Astrocyte of the spinal cord (primary cell): Measurements from ENCODE around the gene CC2D1A.
"Not testable (repeated sequence)": the region's sequence is repeated elsewhere in the genome, so short reads cannot be mapped to it uniquely, and the experiment has no call there.

Source experiments
- DNase-seq: peaks from one replicate; pipeline ENCODE4 v3.0.0; 2011; ENCODE audit warnings: low read depth, low spot score
- H3K4me3 ChIP-seq: 2 replicates; pipeline ENCODE4 v1.5.1; 2011; ENCODE audit warnings: low read depth, mild to moderate bottlenecking, low read length, moderate library complexity
- in situ Hi-C: cut with HindIII; loops from 2 replicates; pipeline ENCODE4 v1.10.0; 2017; ENCODE audit warnings: low sequenced_read_pairs
- TF ChIP-seq, protein P1 (sequence below): IDR thresholded peaks from 2 replicates; pipeline ENCODE4 v1.5.1; 2012; ENCODE audit warnings: low read depth, mild to moderate bottlenecking, low read length, inconsistent platforms

CC2D1A gene

DNA sequence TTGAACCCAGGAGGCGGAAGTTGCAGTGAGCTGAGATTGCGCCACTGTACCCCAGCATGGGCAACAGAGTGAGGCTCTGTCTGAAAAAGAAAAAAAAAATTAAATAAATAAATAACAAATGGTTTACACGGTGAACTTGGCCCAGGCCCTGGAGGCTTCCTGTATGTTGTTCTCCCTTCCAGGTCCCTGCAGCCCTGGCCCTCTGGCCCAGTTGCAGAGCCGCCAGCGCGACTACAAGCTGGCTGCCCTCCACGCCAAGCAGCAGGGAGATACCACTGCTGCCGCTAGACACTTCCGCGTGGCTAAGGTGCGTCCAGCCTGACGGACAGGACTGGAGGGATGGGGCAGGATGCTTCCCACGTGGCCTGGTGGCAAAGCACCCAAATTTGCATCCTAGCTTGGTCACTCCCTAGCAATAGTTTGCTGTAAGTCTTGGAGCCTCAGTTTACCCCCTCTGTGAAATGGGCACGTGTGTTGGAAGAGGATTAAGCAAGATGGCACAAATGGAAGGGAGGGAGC is 11.9 kb downstream of the CC2D1A start:
- no peak overlapping the region for H3K4me3 ChIP-seq
- TF ChIP-seq, protein P1, sequence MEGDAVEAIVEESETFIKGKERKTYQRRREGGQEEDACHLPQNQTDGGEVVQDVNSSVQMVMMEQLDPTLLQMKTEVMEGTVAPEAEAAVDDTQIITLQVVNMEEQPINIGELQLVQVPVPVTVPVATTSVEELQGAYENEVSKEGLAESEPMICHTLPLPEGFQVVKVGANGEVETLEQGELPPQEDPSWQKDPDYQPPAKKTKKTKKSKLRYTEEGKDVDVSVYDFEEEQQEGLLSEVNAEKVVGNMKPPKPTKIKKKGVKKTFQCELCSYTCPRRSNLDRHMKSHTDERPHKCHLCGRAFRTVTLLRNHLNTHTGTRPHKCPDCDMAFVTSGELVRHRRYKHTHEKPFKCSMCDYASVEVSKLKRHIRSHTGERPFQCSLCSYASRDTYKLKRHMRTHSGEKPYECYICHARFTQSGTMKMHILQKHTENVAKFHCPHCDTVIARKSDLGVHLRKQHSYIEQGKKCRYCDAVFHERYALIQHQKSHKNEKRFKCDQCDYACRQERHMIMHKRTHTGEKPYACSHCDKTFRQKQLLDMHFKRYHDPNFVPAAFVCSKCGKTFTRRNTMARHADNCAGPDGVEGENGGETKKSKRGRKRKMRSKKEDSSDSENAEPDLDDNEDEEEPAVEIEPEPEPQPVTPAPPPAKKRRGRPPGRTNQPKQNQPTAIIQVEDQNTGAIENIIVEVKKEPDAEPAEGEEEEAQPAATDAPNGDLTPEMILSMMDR: no peak

DNA sequence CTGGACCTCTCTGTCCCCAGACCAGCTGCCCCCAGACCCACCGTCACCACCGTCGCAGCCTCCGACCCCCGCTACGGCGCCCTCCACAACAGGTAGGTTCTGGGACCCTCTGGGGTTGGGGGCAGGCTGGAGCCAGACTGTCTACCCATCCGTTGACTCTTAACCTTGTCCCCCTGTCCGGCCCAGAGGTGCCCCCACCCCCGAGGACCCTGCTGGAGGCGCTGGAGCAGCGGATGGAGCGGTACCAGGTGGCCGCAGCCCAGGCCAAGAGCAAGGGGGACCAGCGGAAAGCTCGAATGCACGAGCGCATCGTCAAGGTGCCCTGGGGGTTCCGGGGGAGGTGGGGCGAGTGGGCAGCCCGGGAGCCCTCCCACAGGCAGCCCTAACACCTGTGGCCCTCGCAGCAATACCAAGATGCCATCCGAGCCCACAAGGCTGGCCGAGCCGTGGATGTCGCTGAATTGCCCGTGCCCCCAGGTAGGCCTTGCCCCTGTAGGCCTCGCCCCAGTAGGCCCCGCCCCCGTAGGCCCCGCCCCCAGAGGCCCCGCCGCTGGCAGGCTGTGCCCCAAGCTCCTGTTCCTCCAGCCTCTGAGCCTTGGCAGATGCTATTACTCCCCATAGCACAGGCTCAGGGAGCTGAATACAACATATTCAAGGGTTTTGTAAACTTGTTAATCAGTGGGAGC is 12.9 kb downstream of the CC2D1A start:
- H3K4me3 ChIP-seq: no peak overlapping the region
- in situ Hi-C loops: no loop called here
- TF ChIP-seq, protein P1: no peak
- no peak for DNase-seq

More for the DNA sequence above, 11.9 kb downstream of the CC2D1A start:
- DNase-seq: no peak
- in situ Hi-C loops: no loop called here

DNA sequence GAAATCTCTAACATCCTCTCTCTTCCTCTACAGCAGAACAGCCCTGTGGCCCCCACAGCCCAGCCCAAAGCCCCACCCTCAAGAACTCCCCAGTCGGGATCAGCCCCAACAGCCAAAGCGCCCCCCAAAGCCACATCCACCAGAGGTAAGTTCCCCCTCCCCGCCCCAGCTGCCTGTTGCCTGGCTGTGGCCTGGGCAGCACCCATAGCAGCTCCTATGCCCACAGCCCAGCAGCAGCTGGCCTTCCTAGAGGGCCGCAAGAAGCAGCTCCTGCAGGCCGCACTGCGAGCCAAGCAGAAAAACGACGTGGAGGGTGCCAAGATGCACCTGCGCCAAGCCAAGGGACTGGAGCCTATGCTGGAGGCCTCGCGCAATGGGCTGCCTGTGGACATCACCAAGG is 14.5 kb downstream of the CC2D1A start:
- TF ChIP-seq, protein P1: no peak
- no peak for DNase-seq
- H3K4me3 ChIP-seq: no peak overlapping the region
- in situ Hi-C loops: no loop called here

DNA sequence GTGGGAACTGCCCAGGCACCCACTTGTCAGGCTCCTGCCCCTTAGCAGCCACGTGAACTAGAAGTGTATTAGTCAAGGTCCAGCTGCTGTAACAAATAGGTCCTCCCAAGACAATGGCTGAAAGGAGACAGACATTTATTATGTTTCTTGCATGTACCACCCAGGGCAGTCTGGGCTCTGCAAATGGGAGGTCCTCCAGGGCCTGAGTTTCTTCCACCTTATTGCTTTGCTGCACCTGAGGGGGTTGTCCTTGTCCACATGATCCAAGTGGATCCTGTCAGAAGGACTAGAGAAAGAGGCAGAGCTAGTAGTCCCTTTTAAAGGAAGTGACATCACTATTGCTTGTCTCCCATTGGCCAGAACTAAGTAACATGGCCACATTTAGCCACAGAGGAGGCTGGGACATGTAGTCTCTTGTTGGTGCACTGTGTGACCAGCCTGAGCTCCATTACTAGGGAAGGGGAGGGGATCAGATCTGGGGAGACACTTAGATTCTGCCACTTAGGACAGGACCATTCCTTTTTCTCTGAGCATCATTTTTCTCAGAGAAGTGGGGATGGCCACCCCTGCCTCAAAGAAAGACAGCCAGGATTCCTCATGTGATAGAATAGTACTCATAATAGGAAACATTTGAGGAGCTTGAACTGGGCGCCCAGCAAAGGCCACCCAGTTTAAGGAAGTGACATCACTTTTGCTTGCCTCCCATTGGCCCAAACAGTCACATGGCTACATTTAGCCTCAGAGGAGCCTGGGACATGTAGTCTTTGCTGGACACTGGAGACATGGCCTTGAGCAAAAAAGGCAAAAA is 15.1 kb downstream of the CC2D1A start:
- TF ChIP-seq, protein P1: no peak
- no peak overlapping the region for H3K4me3 ChIP-seq
- peak; percentile 40 for DNase-seq
- in situ Hi-C loops: no loop called here

DNA sequence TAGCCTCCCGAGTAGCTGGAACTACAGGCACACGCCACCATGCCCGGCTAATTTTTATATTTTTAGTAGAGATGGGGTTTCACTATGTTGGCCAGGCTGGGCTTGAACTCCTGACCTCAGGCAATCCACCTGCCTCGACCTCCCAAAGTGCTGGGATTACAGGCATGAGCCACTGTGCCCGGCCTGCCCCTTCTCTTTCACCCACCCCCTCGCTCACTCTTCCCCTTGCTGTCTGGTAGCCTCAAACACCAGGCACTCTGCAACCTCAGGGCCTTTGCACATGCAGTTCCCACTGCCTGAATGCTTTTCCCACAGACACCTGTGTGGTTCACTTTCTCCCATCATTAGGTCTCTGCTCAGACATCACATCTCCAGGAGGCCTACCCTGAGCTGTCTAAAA is 16.1 kb downstream of the CC2D1A start:
- in situ Hi-C loops, H3K4me3 ChIP-seq: not testable (repeated sequence)

DNA sequence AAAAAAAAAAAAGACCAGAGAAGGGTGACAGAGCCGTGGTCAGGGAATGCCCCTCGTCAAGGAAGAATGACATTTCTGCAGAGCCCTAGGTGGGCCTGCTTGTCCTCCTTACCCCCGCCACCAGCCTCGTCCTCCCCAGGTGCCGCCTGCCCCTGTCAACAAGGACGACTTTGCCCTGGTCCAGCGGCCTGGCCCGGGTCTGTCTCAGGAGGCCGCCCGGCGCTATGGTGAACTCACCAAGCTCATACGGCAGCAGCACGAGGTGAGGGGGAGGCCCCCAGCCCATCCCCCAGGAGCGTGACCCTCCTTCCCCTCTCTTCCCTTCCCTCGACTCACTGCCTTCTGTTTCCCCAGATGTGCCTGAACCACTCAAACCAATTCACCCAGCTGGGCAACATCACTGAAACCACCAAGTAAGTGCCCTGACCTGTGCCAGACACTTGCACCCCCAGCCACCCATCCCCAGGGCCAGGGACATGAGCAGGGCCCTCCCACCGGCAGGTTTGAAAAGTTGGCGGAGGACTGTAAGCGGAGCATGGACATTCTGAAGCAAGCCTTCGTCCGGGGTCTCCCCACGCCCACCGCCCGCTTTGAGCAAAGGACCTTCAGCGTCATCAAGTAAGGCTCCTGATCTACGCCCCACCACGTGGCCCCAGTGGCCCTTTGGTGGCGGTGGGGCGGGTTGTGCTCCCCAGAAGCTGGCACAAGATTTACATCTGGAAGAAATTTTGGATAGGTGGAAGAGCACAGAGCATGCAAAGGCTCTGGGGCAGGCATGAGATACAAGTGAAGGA is 17.4 kb downstream of the CC2D1A start:
- TF ChIP-seq, protein P1: no peak
- in situ Hi-C loops: no loop called here
- DNase-seq: no peak

More for the DNA sequence above, 16.1 kb downstream of the CC2D1A start:
- DNase-seq: not testable (repeated sequence)

More for the DNA sequence above, 17.4 kb downstream of the CC2D1A start:
- no peak overlapping the region for H3K4me3 ChIP-seq
